Mucosa of descending colon (tissue), 3 donors: ENCODE results near the gene NTNG1. TPM values are rescaled to one million over a fixed set of nuclear protein-coding genes. Genes with fewer than 3 reads are reported as not detected.

Experiments used
- ATAC-seq: fragments of 200-7000 bp; cut with Tn5 transposase; one replicate; pipeline ENCODE4 v1.9.1; 2020; ENCODE audit warnings: mild to moderate bottlenecking, moderate library complexity
- DNase-seq, 3 donors: peaks; one replicate each; pipeline ENCODE4 v3.0.0-alpha.2; 2020
- H3K36me3 ChIP-seq: fragments of 200-600 bp; one replicate; pipeline ENCODE4 v1.8.0; 2021; ENCODE audit warnings: low read depth, mild to moderate bottlenecking
- H3K4me1 ChIP-seq: fragments of 200-600 bp; one replicate; pipeline ENCODE4 v1.8.0; 2021; ENCODE audit warnings: low read depth, mild to moderate bottlenecking
- H3K4me3 ChIP-seq: fragments of 200-600 bp; one replicate; pipeline ENCODE4 v1.8.0; 2021; ENCODE audit warnings: mild to moderate bottlenecking
- H3K9me3 ChIP-seq: fragments of 200-600 bp; one replicate; pipeline ENCODE4 v1.8.0; 2021; ENCODE audit warnings: mild to moderate bottlenecking
- intact Hi-C, 2 donors: fragments of 100-400 bp; cut with DNase I in 1 of 2; cut with micrococcal nuclease in 1 of 2; formaldehyde crosslinking; loops; one replicate each; pipeline versions ENCODE4 v1.11.0 to v1.11.1; 2022; cut with DNase I, micrococcal nuclease
- total RNA-seq, 3 donors: library from RNA; stranded (reverse); fragmentation: NEBNext Ultra II Directional in 2 of 3; extraction: Animal tissue kit (Norgen Biotek cat#: 25700) in 2 of 3; gene quantifications; one replicate each; pipeline versions ENCODE4 v1.2.1 to v1.2.4, GENCODE V29; 2021 to 2023
- TF ChIP-seq, protein P1 (sequence below): fragments of 200-600 bp; IDR thresholded peaks from one replicate; pipeline ENCODE4 v1.8.0; 2022; ENCODE audit warnings: antibody characterized with exemption, mild to moderate bottlenecking
- donor health status: DM: no; HTN: no; CAD: no; lungs with moderate emphysema.
- donor health status: DM: no; HTN: no; CAD: no.
- donor health status: DM: no; HTN: yes; CAD: no.

The NTNG1 gene
- total RNA-seq, 3 donors from 2014 or later = 0.23 to 2.5 (median 1.3) TPM

DNA sequence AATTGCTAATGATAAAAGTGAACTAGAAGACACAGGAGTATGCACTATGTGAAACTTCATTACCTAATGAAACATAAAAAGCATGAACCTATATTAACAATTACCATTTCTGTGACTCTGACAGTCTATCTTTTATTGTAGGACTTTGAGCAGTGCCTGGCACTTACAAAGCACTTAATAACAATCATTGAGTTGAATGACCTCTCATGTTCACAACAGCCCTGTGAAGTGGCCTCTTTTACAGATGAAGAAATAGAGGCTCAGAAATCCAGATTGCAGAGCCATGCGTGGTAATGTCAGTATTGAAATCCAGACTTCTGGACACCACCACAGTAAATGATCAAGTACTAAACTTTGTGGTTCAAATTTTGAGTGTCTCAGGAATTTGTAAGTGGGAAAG lies 326.4 kb downstream of the NTNG1 start:
- no peaks in the 10 kb centered on the region for H3K9me3 ChIP-seq
- no peaks in the 10 kb centered on the region for H3K4me1 ChIP-seq
- no peak overlapping the region for H3K4me3 ChIP-seq
- no peaks in the 10 kb centered on the region for H3K36me3 ChIP-seq
- DNase-seq (no peak), ATAC-seq (no peak)
- TF ChIP-seq, protein P1, sequence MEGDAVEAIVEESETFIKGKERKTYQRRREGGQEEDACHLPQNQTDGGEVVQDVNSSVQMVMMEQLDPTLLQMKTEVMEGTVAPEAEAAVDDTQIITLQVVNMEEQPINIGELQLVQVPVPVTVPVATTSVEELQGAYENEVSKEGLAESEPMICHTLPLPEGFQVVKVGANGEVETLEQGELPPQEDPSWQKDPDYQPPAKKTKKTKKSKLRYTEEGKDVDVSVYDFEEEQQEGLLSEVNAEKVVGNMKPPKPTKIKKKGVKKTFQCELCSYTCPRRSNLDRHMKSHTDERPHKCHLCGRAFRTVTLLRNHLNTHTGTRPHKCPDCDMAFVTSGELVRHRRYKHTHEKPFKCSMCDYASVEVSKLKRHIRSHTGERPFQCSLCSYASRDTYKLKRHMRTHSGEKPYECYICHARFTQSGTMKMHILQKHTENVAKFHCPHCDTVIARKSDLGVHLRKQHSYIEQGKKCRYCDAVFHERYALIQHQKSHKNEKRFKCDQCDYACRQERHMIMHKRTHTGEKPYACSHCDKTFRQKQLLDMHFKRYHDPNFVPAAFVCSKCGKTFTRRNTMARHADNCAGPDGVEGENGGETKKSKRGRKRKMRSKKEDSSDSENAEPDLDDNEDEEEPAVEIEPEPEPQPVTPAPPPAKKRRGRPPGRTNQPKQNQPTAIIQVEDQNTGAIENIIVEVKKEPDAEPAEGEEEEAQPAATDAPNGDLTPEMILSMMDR = no peak
- intact Hi-C loops = no loop called here

DNA sequence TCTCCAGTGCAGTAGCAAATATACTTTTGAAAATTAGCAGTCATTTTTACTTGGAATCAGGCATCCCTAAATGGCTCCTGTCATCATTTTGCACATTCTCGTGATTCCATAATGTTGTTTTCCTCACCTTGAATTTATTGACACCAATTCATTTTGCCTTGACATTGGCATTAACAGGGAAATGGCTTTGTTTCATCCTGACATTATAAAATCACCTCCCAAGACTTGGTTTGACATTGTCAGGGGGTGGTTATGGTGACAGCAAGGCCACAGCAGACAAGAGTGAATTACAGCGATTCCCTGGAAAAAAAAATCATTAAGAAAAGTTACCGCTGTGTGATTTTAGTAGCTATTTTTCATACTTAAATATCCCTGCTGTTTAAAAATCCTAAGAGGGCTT lies 327.0 kb downstream of the NTNG1 start:
- ATAC-seq (no peak), DNase-seq (no peak)
- TF ChIP-seq, protein P1 = no peak
- intact Hi-C loops = no loop called here
- Histone ChIP-seq H3K4me1 (no peaks in the 10 kb centered on the region), H3K36me3 (no peaks in the 10 kb centered on the region), H3K4me3 (no peak overlapping the region), H3K9me3 (no peaks in the 10 kb centered on the region)

DNA sequence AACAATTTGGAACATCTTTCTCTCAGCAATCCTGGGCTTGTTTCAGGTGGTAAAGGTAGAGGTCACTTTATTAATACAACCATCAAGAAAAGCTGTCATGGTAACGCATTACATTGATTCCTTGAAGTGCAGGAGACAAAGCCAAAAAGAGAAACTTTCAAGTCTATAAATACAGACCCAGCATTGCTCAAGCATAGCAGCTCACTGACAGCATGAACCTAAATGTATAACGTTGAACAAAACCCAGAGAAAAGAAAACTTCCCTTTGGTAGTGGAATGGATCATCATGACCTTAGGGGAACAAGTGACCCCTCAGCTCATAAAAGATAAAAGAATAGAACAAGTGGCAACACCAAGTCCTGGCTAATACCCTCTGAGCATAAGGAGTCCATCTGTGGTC lies 332.2 kb downstream of the NTNG1 start:
- Histone ChIP-seq H3K4me1 (no peaks in the 10 kb centered on the region), H3K9me3 (no peaks in the 10 kb centered on the region), H3K4me3 (no peak overlapping the region), H3K36me3 (no peaks in the 10 kb centered on the region)
- no peak for DNase-seq
- TF ChIP-seq, protein P1 = no peak
- ATAC-seq = no peak
- intact Hi-C loops = no loop called here

DNA sequence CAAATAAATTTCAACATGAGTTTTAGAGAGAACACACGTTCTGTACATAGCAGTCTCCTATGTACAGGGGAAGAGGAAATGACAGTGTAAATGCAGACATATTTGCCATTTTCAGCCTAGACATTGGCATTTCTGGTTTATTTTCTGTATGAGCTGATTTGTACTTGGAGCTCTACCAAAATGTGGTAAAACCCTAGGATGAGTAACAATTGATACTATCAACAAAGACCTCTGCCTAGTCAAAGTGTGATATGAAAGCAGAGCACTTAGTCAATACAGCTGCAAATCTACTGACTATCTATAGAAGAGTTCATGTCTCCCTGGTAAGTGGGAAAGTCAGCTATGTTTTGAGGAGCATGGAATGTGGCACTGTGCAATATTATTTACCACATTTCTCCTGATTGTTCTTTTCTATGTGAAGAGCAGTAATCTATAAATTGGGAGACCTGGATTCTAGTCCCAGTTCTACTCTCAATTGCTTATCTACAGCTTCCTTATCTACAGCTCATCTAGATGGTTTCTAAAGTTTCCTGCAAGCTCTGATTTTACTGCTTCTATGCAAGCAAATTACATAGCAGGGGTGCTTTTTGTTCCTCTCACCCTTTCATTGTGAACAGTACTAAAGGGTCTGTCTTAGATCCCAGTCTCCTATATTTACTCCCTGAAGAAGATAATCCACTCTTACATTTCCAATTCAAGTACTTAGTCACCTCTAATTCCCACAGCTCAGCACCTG lies 334.2 kb downstream of the NTNG1 start:
- TF ChIP-seq, protein P1 = no peak
- intact Hi-C loops = no loop called here
- Histone ChIP-seq H3K9me3 (no peaks in the 10 kb centered on the region), H3K4me3 (no peak overlapping the region), H3K4me1 (no peaks in the 10 kb centered on the region), H3K36me3 (no peaks in the 10 kb centered on the region)
- ATAC-seq (no peak), DNase-seq (no peak)

DNA sequence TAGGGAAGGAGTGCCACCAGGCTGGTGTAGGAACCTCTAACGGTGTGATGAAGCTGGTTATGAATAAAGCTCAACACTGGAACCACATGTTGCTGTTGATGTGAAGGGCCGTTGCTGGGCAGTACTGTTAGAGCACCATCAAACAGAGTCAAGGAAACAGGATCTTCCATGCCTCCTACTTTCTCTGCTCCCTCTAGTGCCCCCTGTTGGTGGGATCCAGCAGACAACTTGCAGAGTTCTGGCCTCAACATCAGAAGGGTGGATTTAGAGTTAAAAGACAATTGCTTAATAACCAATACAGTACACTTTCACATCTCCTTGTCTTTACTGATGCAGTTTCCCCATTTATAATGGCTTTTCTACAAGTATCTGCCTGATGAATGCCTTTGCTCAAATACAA lies 336.4 kb downstream of the NTNG1 start:
- Histone ChIP-seq H3K4me1 (no peaks in the 10 kb centered on the region), H3K4me3 (no peak overlapping the region), H3K9me3 (no peaks in the 10 kb centered on the region), H3K36me3 (no peaks in the 10 kb centered on the region)
- DNase-seq = peak in 1 of 3 donors; percentile 19
- no peak for ATAC-seq
- TF ChIP-seq, protein P1 = no peak
- intact Hi-C loops = no loop called here
